ACC112 (cell line): ENCODE results near the gene CDK3.
"Not testable (repeated sequence)": the region's sequence is repeated elsewhere in the genome, so short reads cannot be mapped to it uniquely, and the experiment has no call there.

ENCODE experiments used
- H2AFZ ChIP-seq: fragments of 200-600 bp; sonication (generic); one replicate; pipeline ENCODE4 v1.6.0; 2017; ENCODE audit warnings: antibody characterized with exemption, low read length; ENCODE audit not compliant: unreplicated experiment
- H3K27ac ChIP-seq: fragments of 200-600 bp; sonication (generic); 2 replicates; pipeline ENCODE4 v1.5.1; 2014; ENCODE audit warnings: low read depth, mild to moderate bottlenecking, antibody characterized with exemption, low read length, moderate library complexity
- H3K27me3 ChIP-seq: fragments of 200-600 bp; sonication (generic); 2 replicates; pipeline ENCODE4 v1.6.1; 2014; ENCODE audit warnings: mild to moderate bottlenecking, antibody characterized with exemption, low read length, moderate library complexity, mixed read lengths; ENCODE audit not compliant: insufficient read depth
- H3K36me3 ChIP-seq: fragments of 200-600 bp; sonication (generic); 2 replicates; pipeline ENCODE4 v1.6.1; 2016; ENCODE audit warnings: mild to moderate bottlenecking, antibody characterized with exemption, low read length, moderate library complexity, mixed read lengths; ENCODE audit not compliant: insufficient read depth
- H3K4me1 ChIP-seq: fragments of 200-600 bp; sonication (generic); one replicate; pipeline ENCODE4 v1.6.1; 2016; ENCODE audit warnings: low read length, mixed read lengths; ENCODE audit not compliant: insufficient read depth, unreplicated experiment, control insufficient read depth
- H3K4me3 ChIP-seq: fragments of 200-600 bp; sonication (generic); 2 replicates; pipeline ENCODE4 v1.5.1; 2014; ENCODE audit warnings: mild to moderate bottlenecking, low read depth, low read length
- H3K79me2 ChIP-seq: fragments of 200-600 bp; sonication (generic); one replicate; pipeline ENCODE4 v1.6.0; 2016; ENCODE audit warnings: low read length; ENCODE audit not compliant: control insufficient read depth, unreplicated experiment, insufficient read depth

Gene CDK3

DNA sequence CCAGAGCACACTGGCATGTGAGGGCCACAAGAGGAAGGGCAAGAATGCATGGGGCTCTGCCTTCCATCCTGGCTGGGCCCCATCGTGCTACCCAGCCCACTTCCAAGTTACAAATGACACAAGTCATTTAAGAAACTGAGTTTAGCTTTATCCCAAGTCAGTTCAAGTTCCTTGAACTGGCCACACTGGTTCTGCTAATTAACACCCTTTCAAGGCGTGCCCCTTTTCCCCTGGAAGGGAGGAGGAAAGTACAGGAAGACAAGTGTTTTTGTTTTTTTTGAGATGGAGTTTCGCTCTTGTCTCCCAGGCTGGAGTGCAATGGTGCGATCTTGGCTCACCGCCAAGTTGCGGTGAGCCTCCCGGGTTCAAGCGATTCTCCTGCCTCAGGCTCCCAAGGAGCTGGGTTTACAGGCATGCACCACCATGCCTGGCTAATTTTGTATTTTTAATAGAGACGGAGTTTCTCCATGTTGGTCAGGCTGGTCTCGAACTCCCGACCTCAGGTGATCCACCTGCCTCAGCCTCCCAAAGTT is 43.9 kb downstream of the CDK3 start:
- peaks cover 13% of the 10 kb centered on the region for H3K4me1 ChIP-seq
- not testable (repeated sequence) for H3K27me3 ChIP-seq, H3K27ac ChIP-seq, H3K79me2 ChIP-seq, H3K4me3 ChIP-seq, H2AFZ ChIP-seq
- H3K36me3 ChIP-seq, result peaks cover 40% of the 10 kb centered on the region; the same call in 1 of the 2 replicates

DNA sequence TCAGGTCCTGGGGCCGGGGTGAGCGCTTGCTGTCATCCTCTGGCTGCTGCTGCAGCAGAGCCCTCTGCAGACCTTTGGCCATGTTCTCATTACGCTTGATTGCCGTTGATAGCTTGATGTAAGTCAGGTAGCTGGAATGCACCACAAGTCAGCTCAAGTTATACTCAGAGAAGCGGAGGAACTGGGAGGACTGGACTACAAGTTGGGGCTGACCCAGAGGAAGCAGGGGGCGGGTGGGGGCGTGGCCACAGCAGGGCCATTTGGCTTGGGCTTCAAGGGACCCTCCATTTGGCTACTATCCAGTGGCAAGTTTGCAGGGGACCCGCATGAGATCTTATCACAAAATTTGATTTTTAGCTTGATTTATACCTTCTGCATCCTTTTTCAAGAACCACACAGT is 45.4 kb downstream of the CDK3 start:
- Histone ChIP-seq H3K36me3 (peaks cover 35% of the 10 kb centered on the region; the same call in 1 of the 2 replicates), H3K79me2 (peaks cover 8% of the 10 kb centered on the region), H3K27ac (no peak overlapping the region), H2AFZ (no peak overlapping the region), H3K4me1 (peaks cover 13% of the 10 kb centered on the region), H3K27me3 (no peaks in the 10 kb centered on the region), H3K4me3 (no peak overlapping the region)

DNA sequence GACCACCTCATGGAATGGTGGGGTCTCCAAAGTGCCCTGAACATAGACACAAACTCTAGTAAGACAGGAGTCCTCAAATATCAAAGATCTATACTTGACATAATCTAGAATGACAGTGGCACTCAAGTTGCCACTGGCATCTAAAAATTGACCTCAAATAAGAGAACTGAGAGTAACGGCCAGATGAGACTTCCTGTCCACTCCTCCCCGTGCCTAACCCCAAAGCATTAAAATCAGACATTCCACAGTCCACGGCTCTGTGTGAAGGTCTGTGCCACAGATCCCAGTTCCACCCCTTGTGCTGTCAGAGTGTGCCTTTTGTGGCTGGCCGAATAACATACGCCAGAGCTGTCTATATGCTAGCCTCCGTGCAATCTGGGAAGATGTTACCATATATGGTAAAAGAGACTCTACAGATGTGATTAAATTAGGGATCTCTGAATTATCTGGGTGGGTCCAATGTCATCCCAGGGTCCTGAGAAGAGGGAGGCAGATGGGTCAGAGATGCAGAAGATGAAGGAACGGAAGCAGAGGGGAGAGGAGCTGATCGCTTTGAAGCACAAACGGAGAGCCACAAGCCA is 47.5 kb downstream of the CDK3 start:
- peak overlapping the region; percentile 53 for H3K27ac ChIP-seq
- peaks cover 14% of the 10 kb centered on the region for H3K4me1 ChIP-seq
- no peaks in the 10 kb centered on the region for H3K27me3 ChIP-seq
- peaks cover 14% of the 10 kb centered on the region for H3K79me2 ChIP-seq
- H3K4me3 ChIP-seq, result no peak overlapping the region
- peaks cover 34% of the 10 kb centered on the region; the same call in 1 of the 2 replicates for H3K36me3 ChIP-seq
- no peak overlapping the region for H2AFZ ChIP-seq

DNA sequence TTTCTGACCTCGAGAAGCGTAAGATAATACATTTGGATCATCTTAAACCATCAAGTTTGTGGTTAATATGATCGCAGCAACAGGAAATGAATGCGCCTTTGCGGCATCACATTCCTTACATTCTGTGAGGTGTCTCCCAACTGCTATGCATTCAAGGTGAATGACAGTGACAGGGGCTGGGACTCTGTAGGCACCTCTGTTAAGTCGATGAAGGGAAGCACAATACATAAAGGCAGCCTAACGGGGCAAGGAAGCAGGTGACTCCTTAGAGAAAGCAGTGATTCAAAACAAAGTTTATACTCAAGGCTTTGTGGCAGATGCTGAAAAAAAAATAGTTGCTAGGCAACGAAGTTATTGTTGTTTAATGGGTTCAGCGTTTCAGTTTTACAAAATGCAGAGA is 48.1 kb downstream of the CDK3 start:
- no peak overlapping the region for H2AFZ ChIP-seq
- peak overlapping the region; percentile 53 for H3K27ac ChIP-seq
- peaks cover 33% of the 10 kb centered on the region; the same call in 1 of the 2 replicates for H3K36me3 ChIP-seq
- peaks cover 16% of the 10 kb centered on the region for H3K79me2 ChIP-seq
- H3K27me3 ChIP-seq, result no peaks in the 10 kb centered on the region
- peaks cover 20% of the 10 kb centered on the region for H3K4me1 ChIP-seq
- no peak overlapping the region for H3K4me3 ChIP-seq

DNA sequence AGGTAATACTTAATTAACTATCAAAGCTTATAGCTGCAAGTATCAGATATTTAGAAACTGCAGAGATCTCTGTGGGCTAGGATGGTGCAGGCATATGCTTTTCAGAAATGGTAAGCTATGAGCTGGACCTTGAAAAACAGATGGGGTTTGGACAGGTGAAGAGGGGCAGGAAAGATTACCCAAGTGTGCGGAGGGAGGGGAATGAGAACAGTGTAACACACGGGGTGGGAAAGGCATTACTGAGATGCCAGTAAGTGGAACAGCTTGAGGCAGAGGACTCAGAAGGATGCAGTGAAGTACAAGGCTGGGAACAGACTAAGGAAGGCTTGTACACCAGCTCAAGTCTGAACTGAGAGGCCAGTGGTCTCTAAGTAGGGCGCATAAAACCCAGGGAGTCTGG is 48.6 kb downstream of the CDK3 start:
- Histone ChIP-seq H3K36me3 (peaks cover 33% of the 10 kb centered on the region; the same call in 1 of the 2 replicates), H3K4me1 (peaks cover 25% of the 10 kb centered on the region), H2AFZ (no peak overlapping the region), H3K27me3 (no peaks in the 10 kb centered on the region), H3K27ac (peak overlapping the region; percentile 53; the same call in 1 of the 2 replicates), H3K79me2 (peaks cover 16% of the 10 kb centered on the region), H3K4me3 (no peak overlapping the region)

DNA sequence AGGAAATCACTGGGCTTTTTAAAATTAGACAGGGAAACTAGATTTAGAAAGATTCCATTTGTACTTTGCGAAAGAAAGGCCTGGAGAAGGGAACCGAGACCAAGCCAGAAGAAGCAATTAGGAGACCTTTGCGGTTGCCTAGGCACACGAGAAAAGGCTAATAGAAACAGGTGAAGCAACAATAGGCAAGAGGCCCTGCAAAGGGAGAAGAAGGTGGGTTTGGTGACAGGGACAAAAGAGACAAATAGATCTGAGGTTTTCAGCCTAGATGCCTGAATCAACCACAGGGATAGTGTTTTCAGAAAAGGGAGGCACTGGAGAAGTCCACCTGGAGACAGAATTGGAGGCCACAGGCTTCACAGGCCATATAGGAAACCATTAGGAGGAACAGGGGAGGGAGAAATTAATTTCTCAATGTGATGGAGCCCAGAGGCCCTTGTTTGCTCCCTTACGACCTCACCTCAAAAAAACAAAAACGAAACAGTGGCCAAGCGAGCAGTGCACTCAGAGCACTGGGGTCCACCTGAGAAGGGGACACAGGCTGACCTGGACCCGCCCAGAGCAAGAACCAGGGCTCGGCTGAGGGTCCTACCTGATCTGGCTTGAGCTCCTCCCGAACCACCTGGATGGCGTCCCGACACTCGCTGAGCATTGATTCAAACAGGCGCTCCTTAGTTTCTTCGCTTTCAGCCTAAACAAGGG is 49.3 kb downstream of the CDK3 start:
- H3K4me3 ChIP-seq, result no peak overlapping the region
- peaks cover 32% of the 10 kb centered on the region for H3K4me1 ChIP-seq
- no peaks in the 10 kb centered on the region for H3K27me3 ChIP-seq
- no peak overlapping the region for H3K27ac ChIP-seq
- peaks cover 16% of the 10 kb centered on the region for H3K79me2 ChIP-seq
- peaks cover 30% of the 10 kb centered on the region; the same call in 1 of the 2 replicates for H3K36me3 ChIP-seq
- no peak overlapping the region for H2AFZ ChIP-seq

DNA sequence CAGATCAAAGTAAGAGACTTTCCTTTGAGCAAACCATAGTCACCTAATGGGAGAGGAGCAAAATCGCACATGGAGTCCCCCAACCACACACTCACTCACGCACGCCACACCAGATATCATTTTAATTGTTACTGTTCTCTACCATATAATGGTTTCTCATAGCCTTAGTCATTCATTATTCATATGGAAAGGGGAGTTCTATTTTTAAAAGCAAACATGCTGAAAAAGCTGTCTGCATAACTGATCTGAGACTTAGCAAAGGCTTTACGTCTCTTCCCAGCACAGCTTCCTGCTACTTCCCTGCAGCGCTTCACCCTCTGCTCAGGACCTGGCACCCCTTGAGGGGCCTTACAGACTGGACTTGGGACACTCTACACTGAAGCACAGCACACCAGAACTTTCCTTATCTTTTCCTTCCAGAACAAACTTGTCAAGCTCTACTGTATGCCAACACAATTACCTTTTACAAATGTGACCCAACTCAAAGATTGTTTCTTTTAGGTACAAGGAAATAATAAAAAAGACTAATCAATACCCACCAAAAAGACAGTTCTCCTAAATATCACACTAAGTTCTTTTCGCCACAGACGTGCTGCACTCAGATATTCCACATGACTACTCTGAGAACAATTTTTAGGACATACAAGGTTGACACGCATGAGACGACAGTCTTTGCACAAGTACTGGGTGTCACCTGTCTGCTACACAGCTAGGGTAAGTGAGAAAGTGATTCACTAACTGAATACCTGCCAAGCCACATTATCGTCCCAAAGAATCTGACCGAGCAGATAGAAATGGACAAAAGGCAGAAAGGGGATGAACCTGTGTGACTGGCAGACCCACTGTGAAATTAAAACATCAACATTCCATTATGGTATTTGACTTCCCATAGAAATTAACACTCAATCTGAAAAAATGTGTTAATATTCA is 50.1 kb downstream of the CDK3 start:
- Histone ChIP-seq H3K4me3 (no peak overlapping the region), H3K79me2 (peaks cover 16% of the 10 kb centered on the region), H3K4me1 (peaks cover 32% of the 10 kb centered on the region), H3K36me3 (peaks cover 28% of the 10 kb centered on the region; the same call in 1 of the 2 replicates), H3K27me3 (no peaks in the 10 kb centered on the region), H2AFZ (no peak overlapping the region), H3K27ac (no peak overlapping the region)

DNA sequence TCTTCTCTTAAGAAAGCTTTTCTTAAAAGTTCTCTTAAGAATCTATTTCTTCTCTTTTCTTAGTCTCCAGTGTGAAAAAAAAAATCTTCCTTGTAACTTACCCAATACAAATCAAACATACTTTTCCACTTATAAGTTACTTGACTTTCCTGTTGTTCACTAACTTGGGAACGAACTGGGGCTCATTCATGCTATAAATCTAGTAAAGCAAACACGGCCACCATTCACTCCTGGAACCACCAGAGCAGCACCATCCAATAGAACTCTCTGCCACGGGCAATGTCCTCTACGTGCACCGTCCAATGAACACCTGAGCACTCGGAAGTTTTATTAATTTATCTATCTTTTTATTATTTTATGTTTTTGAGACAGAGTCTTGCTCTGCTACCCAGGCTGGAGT is 50.9 kb downstream of the CDK3 start:
- Histone ChIP-seq H2AFZ (no peak overlapping the region), H3K4me1 (peaks cover 32% of the 10 kb centered on the region), H3K79me2 (peaks cover 16% of the 10 kb centered on the region), H3K4me3 (no peak overlapping the region), H3K27me3 (no peaks in the 10 kb centered on the region), H3K36me3 (peaks cover 28% of the 10 kb centered on the region; the same call in 1 of the 2 replicates), H3K27ac (no peak overlapping the region)

DNA sequence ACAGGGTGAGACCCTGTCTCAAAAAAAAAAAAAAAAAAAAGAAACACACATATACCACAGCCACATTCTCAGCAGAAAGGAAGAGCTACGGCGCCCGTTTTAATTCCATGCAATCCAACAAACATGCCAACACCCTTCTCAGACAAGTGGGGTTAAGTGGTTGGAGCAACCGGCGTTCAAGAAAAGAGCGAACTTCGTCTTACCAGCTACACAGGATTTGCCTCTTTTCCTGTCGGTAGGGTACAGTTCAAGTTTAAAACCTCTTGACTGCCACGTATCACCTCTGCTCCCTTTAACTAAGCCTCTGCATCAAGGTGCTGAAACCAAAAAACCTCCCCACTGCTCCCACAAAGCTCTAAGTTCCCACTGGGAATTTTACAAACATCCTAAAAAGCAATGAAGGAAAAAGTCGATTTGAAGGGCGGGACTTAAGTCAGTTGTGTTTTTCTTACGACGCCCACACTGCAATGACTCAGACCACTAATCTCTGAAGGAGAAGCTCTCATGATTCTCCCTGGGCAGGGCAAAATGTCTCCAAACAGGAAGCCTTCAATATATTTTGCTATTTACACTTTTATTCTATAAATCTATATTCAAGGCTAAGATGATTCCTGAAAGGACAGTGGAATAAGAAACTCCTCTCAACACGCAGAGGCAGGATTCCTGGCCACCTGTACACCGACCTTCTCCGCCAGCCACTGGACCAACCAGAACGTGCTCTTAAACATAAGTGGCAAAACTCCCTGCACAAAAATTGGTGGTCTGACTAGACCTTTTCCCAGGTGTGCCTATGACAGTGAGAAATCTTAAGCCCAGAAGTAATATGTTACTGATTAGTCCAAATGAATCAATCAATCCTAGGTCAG is 52.8 kb downstream of the CDK3 start:
- Histone ChIP-seq H3K4me3 (peak overlapping the region; percentile 48; the same call in 1 of the 2 replicates), H3K36me3 (peaks cover 26% of the 10 kb centered on the region), H3K27me3 (no peaks in the 10 kb centered on the region), H2AFZ (no peak overlapping the region), H3K79me2 (peaks cover 13% of the 10 kb centered on the region), H3K27ac (peak overlapping the region; percentile 86), H3K4me1 (peaks cover 28% of the 10 kb centered on the region)
